HG02938 (cell line): ENCODE data around the gene RNH1.

ENCODE experiments used
- ATAC-seq: cut with Tn5 transposase; IDR thresholded peaks from one replicate; pipeline ENCODE4 v1.9.1; 2021; ENCODE audit warnings: mild to moderate bottlenecking, moderate library complexity; ENCODE audit not compliant: unreplicated experiment

Gene RNH1

GRCh38 chr11:459511-460220, 47.4 kb downstream of the RNH1 start:
- no peak for ATAC-seq

- ATAC-seq: no peak
These were observed 49.8 kb downstream of the RNH1 start for GRCh38 chr11:457111-457760.

DNA sequence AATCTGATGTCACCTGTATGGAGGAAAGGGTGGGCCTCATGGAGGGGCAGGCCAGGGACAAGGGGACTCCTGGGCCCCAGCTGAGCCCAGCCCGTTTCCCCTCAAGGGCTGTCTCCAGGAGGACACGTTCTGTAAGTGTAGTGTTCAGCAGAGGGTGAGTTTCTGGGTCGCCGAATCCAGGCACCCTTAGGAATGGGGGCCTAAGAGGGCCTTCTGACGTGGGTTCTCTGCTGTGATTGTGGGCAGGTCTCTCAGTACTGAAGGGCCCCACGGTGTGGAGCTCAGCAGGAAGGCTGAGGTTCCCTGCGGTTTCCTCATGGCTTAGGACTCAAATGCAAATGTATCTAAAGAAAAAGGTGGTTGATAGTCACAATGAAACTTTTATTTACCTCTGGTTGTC, 50.5 kb downstream of the RNH1 start:
- ATAC-seq: no peak

GRCh38 chr11:455566-456147, 51.4 kb downstream of the RNH1 start:
- no peak for ATAC-seq

- no peak for ATAC-seq
These were observed 52.1 kb downstream of the RNH1 start for GRCh38 chr11:454801-455565.

DNA sequence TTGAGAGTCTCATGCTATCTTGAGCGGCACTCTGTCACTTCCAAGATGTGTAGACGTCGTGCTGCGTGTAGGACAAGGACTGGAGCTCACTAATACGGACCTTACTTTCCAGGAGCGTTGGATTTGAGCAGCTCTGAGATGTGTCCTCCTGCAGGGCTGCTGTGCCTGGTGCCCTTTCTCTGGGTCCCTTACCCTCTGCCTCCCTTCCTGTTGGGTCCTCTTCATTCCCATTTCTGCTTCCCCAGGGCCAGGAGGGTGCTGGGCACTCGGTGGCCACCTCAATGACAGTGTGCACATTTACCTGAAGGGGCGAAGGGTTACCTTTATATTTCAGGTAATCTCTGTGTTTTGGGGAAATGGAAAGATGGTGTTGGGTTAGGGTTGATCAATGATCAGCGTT, 53.0 kb downstream of the RNH1 start:
- ATAC-seq: no peak

- no peak for ATAC-seq
These were observed 53.5 kb downstream of the RNH1 start for GRCh38 chr11:453564-453963.

GRCh38 chr11:452916-453527, 54.0 kb downstream of the RNH1 start:
- no peak for ATAC-seq

GRCh38 chr11:452203-452744, 54.8 kb downstream of the RNH1 start:
- no peak for ATAC-seq

- ATAC-seq: no peak
These were observed 55.3 kb downstream of the RNH1 start for GRCh38 chr11:451738-452137.

DNA sequence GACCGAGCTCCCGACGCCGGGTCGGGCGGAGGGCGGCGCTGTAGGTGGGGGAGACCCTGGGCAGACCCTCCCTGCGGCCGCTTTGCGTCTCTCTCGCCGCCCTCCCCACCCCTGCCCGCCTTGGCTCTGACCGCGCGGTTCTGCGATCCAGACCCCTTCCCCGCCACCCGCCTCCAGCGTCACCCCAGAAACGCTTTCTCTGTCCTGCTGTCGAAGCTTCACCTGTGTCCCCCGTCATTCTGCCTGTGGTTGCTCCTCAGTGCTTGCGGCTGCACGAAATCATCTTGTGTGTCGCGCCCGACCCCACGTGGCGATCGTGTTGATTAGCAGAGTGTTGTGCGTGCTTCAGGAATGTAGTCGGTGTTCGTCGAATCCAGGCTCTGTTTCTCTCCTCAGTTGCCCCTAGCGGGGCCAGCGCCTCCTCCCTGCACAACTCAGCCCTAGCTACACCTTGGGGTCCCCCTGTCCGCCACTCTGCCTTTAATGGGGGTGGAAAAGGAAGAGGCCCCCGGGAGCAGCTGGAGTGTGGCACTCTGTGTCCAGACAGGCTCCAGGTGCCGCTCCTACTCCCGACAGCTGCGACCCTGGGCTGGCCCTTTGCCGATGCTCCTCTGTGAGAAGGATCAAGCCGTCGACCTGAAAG, 56.1 kb downstream of the RNH1 start:
- ATAC-seq: no peak

GRCh38 chr11:449889-450808, 56.9 kb downstream of the RNH1 start, which contains the start of gene PTDSS2:
Gene PTDSS2, plus strand, starts transcription at chr11:450279. Its CDS starts 177 bp downstream, at chr11:450456.
- ATAC-seq: peak; percentile 80

- ATAC-seq: peak; percentile 45
These were observed 58.9 kb downstream of the RNH1 start for GRCh38 chr11:447923-448731.

- ATAC-seq: no peak
These were observed 60.2 kb downstream of the RNH1 start for GRCh38 chr11:446891-447290.

DNA sequence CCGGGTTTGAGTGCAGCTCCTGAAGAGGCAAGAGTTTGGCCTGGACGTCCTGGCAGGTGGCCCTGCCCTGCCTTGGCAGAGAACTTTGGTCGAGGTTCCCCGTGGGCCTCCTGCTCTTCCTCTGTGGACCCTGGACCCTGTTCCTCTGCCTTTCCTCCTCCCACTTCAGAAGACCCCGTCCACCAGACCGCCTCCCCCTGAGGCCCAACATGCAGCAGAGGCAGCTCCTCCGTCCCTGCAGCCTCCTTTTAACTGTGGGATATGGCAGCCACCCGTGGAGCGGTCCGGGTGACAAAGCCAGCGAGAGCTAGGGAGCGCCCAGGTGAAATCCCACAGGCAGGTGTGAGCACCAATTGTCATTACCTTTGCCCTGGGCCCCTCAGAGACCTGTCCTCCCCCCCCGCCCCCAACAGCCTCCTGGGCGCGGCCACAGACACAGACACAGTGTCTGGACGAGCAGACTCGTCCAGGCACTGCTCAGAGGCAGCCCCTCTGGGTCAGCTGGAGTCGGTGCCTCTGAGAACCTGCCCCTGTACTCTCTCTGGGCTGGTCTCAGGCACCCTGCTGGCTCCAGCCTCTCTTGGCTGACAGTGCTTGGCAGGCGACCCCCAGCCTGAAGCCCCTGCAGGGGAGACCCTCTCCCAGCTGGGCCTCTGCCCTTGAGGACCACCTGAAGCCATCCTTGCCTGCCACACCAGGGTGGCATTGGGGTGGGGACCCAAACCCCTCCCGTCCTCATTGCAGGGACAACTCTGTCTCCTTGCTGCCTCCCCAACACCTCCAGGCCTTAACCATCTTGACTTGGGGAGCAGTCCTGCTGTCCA, 61.1 kb downstream of the RNH1 start:
- ATAC-seq: no peak
